HCT116 (cell line): ENCODE data around the gene BRICD5. TPM values are rescaled to one million over a fixed set of nuclear protein-coding genes. Genes with fewer than 3 reads are reported as not detected.
A peak's percentile ranks its signal among the peaks of the same experiment; 100 is the strongest.

Source experiments
- ATAC-seq: fragments of 200-7000 bp; cut with Tn5 transposase; 2 replicates; pipeline ENCODE4 v1.9.1; 2020; ENCODE audit warnings: mild to moderate bottlenecking, moderate library complexity
- BruUV-seq: library from RNA; stranded (reverse); fragments of 400-500 nt; replicated peaks from 2 replicates; lab custom pipeline; 2021; lab: Mats Ljungman, UMichigan
- CTCF ChIA-PET: fragments of 300-600 bp; sonication (Branson Sonifier 250); formaldehyde crosslinking; loops from one replicate; lab custom pipeline; 2021; ENCODE audit warnings: antibody characterized with exemption; lab: Charles Lee
- POLR2A ChIA-PET: fragments of 300-600, 350-600 bp; sonication (Branson Sonifier 250); formaldehyde crosslinking; loops from one replicate; lab custom pipeline; 2021; ENCODE audit warnings: antibody characterized with exemption; lab: Charles Lee
- RAD21 ChIA-PET, 2 experiments: fragments of 300-600 bp; sonication (Branson Sonifier 250); formaldehyde crosslinking; loops; one replicate each; lab custom pipeline; 2023; ENCODE audit warnings: low total read pairs in 2 of 2; ENCODE audit not compliant: uncharacterized antibody in 2 of 2, unreplicated experiment in 2 of 2, low non-redundant PET in 1 of 2; lab: Charles Lee
- DNase-seq: peaks from one replicate; pipeline ENCODE4 v3.0.0-alpha.2; 2010; ENCODE audit warnings: low read depth, low spot score
- H2AFZ ChIP-seq: fragments of 200-600 bp; shearing (Covaris generic), sonication (generic); 2 replicates; pipeline ENCODE4 v1.6.1; 2017; ENCODE audit warnings: low read depth, mixed run types, mixed read lengths, antibody characterized with exemption, low read length; ENCODE audit not compliant: poor library complexity, severe bottlenecking
- H3K27ac ChIP-seq: 2 replicates; pipeline ENCODE4 v1.5.1; 2012; ENCODE audit warnings: low read depth, low read length
- H3K27me3 ChIP-seq: fragments of 200-600 bp; sonication (generic); 2 replicates; pipeline ENCODE4 v1.6.1; 2016; ENCODE audit warnings: mixed run types, low read length, mixed read lengths; ENCODE audit not compliant: insufficient read depth
- H3K36me3 ChIP-seq, 2 experiments: fragments of 200-500 bp in 1 of 2; fragments of 200-600 bp in 1 of 2; sonication (Bioruptor generic) in 1 of 2; sonication (generic) in 1 of 2; 2 replicates each; pipeline versions ENCODE4 v1.5.1 to v1.6.1; 2014 to 2016; ENCODE audit warnings: low read length in 2 of 2, inconsistent platforms in 1 of 2, mixed read lengths in 1 of 2, mixed run types in 1 of 2; ENCODE audit not compliant: insufficient read depth in 2 of 2, control insufficient read depth in 1 of 2
- H3K4me1 ChIP-seq, 2 experiments: fragments of 200-600 bp in 1 of 2; sonication (generic) in 1 of 2; 2 replicates each; pipeline versions ENCODE4 v1.5.1 to v1.6.1; 2012 to 2017; ENCODE audit warnings: low read length in 2 of 2, inconsistent platforms in 1 of 2, mild to moderate bottlenecking in 1 of 2, mixed read lengths in 1 of 2, mixed run types in 1 of 2, moderate library complexity in 1 of 2; ENCODE audit not compliant: insufficient read depth in 2 of 2, control insufficient read depth in 1 of 2
- H3K4me2 ChIP-seq: fragments of 200-600 bp; sonication (generic); 2 replicates; pipeline ENCODE4 v1.6.1; 2017; ENCODE audit warnings: mixed run types, low read length, mixed read lengths
- H3K4me3 ChIP-seq, 2 experiments: fragments of 200-600 bp in 1 of 2; sonication (generic) in 1 of 2; replicated peaks in 1 of 2; 2 replicates each; pipeline ENCODE4 v1.5.1; 2011 to 2016; ENCODE audit warnings: low read length in 2 of 2, control low read depth in 1 of 2, low read depth in 1 of 2, mild to moderate bottlenecking in 1 of 2, mixed read lengths in 1 of 2, mixed run types in 1 of 2
- H3K79me2 ChIP-seq: fragments of 200-600 bp; sonication (generic); 2 replicates; pipeline ENCODE4 v1.6.1; 2017; ENCODE audit warnings: mild to moderate bottlenecking, mixed run types, low read length, moderate library complexity, mixed read lengths; ENCODE audit not compliant: insufficient read depth
- H3K9ac ChIP-seq: fragments of 200-600 bp; sonication (generic); 2 replicates; pipeline ENCODE4 v1.6.1; 2016; ENCODE audit warnings: low read length, mixed read lengths
- H3K9me2 ChIP-seq: fragments of 200-600 bp; sonication (generic), shearing (Covaris generic); 2 replicates; pipeline ENCODE4 v1.6.1; 2017; ENCODE audit warnings: mixed run types, mild to moderate bottlenecking, moderate library complexity; ENCODE audit not compliant: insufficient read depth
- H3K9me3 ChIP-seq, 2 experiments: fragments of 200-500 bp in 1 of 2; fragments of 200-600 bp in 1 of 2; sonication (Bioruptor generic) in 1 of 2; sonication (generic) in 1 of 2; 2 replicates each; pipeline ENCODE4 v1.6.1; 2014 to 2017; ENCODE audit warnings: low read length in 2 of 2, mixed read lengths in 2 of 2, inconsistent platforms in 1 of 2, low read depth in 1 of 2, mild to moderate bottlenecking in 1 of 2, mixed run types in 1 of 2, moderate library complexity in 1 of 2; ENCODE audit not compliant: control insufficient read depth in 1 of 2, insufficient read depth in 1 of 2
- H4K20me1 ChIP-seq: fragments of 200-600 bp; sonication (generic), shearing (Covaris generic); 2 replicates; pipeline ENCODE4 v1.6.1; 2017; ENCODE audit warnings: mixed run types, mild to moderate bottlenecking, moderate library complexity; ENCODE audit not compliant: insufficient read depth
- CTCF ChIP-seq, 3 experiments: fragments of 200-600 bp in 1 of 3; sonication (generic) in 1 of 3; IDR thresholded peaks in 2 of 3; conservative IDR thresholded peaks in 1 of 3; 2 replicates each; pipeline ENCODE4 v1.5.1; 2012 to 2017; ENCODE audit warnings: low read depth in 2 of 3, low read length in 2 of 3, antibody characterized with exemption in 1 of 3, borderline replicate concordance in 1 of 3, control low read depth in 1 of 3, mild to moderate bottlenecking in 1 of 3, mixed read lengths in 1 of 3, mixed run types in 1 of 3, moderate library complexity in 1 of 3; ENCODE audit not compliant: insufficient read depth in 1 of 3
- EGR1 ChIP-seq: IDR thresholded peaks from 2 replicates; pipeline ENCODE4 v1.6.1; 2012; ENCODE audit warnings: low read depth
- RAD21 ChIP-seq: IDR thresholded peaks from 2 replicates; pipeline ENCODE4 v1.6.1; 2012; ENCODE audit warnings: low read depth, mild to moderate bottlenecking
- intact Hi-C: fragments of 100-400 bp; cut with micrococcal nuclease; formaldehyde crosslinking; loops from 2 replicates; pipeline ENCODE4 v1.10.0; 2022
- total RNA-seq: library from RNA; stranded (reverse); gene quantifications from one replicate; pipeline ENCODE4 v1.2.1, GENCODE V29; 2021; ENCODE audit not compliant: unreplicated experiment

Gene BRICD5
- total RNA-seq, 1 experiment from 2014 or later: 9.8 TPM

GRCh38 chr16:2194852-2195321, 15.8 kb downstream of the BRICD5 start:
- ChIA-PET CTCF (interaction anchor here (0.6 to 3.5 kb wide), 9 partner anchors 10 to 680 kb away, joined by 3 to 24 read pairs (median 4); partner anchors contain the start of genes ECI1, MLST8, PGP and TBC1D24), POLR2A (interaction anchor here (1.0 to 1.6 kb wide), 4 partner anchors 28 to 56 kb away, joined by 4 to 11 read pairs (median 6); partner anchors contain the start of genes E4F1, ECI1 and TRAF7), RAD21 (interaction anchor here (0.8 to 1.6 kb wide), 5 partner anchors 20 to 307 kb away, joined by 3 to 6 read pairs (median 5); partner anchors contain the start of genes ECI1 (in 1 of the 2) and PGP (in 1 of the 2))
- no TSS peak for BruUV-seq
- Histone ChIP-seq H3K9me2 (no peaks in the 10 kb centered on the region), H3K4me2 (peak overlapping the region; percentile 88), H3K9ac (no peak overlapping the region), H3K79me2 (no peaks in the 10 kb centered on the region), H3K4me1 (peaks cover 5 to 19% of the 10 kb centered on the region in 2 experiments), H3K4me3 (no peak overlapping the region), H3K9me3 (no peaks in the 10 kb centered on the region), H2AFZ (no peak overlapping the region), H3K36me3 (no peaks in the 10 kb centered on the region), H4K20me1 (no peaks in the 10 kb centered on the region), H3K27ac (no peak overlapping the region; the same call in 1 of the 2 replicates), H3K27me3 (no peaks in the 10 kb centered on the region)
- intact Hi-C loops: loop anchor here (2.0 to 10.0 kb wide), 2 partner anchors 56 to 310 kb away; partner anchors contain the start of gene ECI1
- peak; percentile 62 to 73 (median 63) for TF ChIP-seq CTCF (IDR thresholded peaks at IDR 0.05 in 2 of 3, conservative IDR thresholded peaks at IDR 0.05 in 1 of 3; ENCODE audit: borderline replicate concordance in 1 of 3, insufficient read depth in 1 of 3, low read depth in 2 of 3, low read length in 2 of 3)
- peak; percentile 93 for TF ChIP-seq RAD21
- no peak for TF ChIP-seq EGR1
- ATAC-seq: peak; percentile 81
- DNase-seq: no peak
